HepG2 (cell line): ENCODE measurements around the gene SORBS2. TPM values are rescaled to one million over a fixed set of nuclear protein-coding genes. Genes with fewer than 3 reads are reported as not detected.

Experiments
- AHDC1 ChIP-seq: sonication (generic); formaldehyde crosslinking; IDR thresholded peaks from 2 replicates; pipeline ENCODE4 v1.5.1; 2020; ENCODE audit warnings: mild to moderate bottlenecking, missing genetic modification reagents, borderline replicate concordance
- HNF4A ChIP-seq: sonication (generic); formaldehyde crosslinking; IDR thresholded peaks from 2 replicates; pipeline ENCODE4 v1.4.0; 2020; ENCODE audit warnings: missing genetic modification reagents
- KAT8 ChIP-seq: IDR thresholded peaks from 2 replicates; pipeline ENCODE4 v1.6.1; 2016; ENCODE audit warnings: missing genetic modification reagents, missing compliant biosample characterization
- MTA3 ChIP-seq: sonication (generic); formaldehyde crosslinking; IDR thresholded peaks from 2 replicates; pipeline ENCODE4 v1.4.0; 2020; ENCODE audit warnings: missing genetic modification reagents
- SIN3A ChIP-seq: IDR thresholded peaks from 2 replicates; pipeline ENCODE4 v1.6.1; 2011; ENCODE audit warnings: low read depth, mild to moderate bottlenecking, control low read depth, low read length, borderline replicate concordance
- TCF7L2 ChIP-seq: IDR thresholded peaks from 2 replicates; pipeline ENCODE4 v1.6.1; 2011; ENCODE audit warnings: mild to moderate bottlenecking, low read depth, low read length, moderate library complexity
- TSC22D2 ChIP-seq: sonication (generic); formaldehyde crosslinking; IDR thresholded peaks from 2 replicates; pipeline ENCODE4 v1.5.1; 2020; ENCODE audit warnings: missing genetic modification reagents, mild to moderate bottlenecking, borderline replicate concordance
- ZBTB38 ChIP-seq: sonication (generic); formaldehyde crosslinking; IDR thresholded peaks from 2 replicates; pipeline ENCODE4 v1.5.1; 2020; ENCODE audit warnings: mild to moderate bottlenecking, missing genetic modification reagents
- ZNF3 ChIP-seq: IDR thresholded peaks from 2 replicates; pipeline ENCODE4 v1.7.0; 2017; ENCODE audit warnings: inconsistent platforms
- ZNF782 ChIP-seq: sonication (generic); formaldehyde crosslinking; IDR thresholded peaks from 2 replicates; pipeline ENCODE4 v1.4.0; 2020; ENCODE audit warnings: missing genetic modification reagents, mild to moderate bottlenecking, borderline replicate concordance
- polyA plus RNA-seq, 8 experiments: library from polyadenylated mRNA; depleted of rRNA in 3 of 8; stranded (reverse) in 7 of 8; unstranded in 1 of 8; fragments of >200 nt; fragmentation: Illumina TruSeq in 4 of 8; extraction: Trizol in 4 of 8; gene quantifications; 2 replicates each; pipeline versions ENCODE4 v1.2.1 to v1.2.3, GENCODE V29; 2011 to 2016; ENCODE audit warnings: low read depth in 4 of 8, missing spikeins in 1 of 8, mixed read lengths in 1 of 8; ENCODE audit not compliant: insufficient read depth in 1 of 8
- total RNA-seq, 5 experiments: library from RNA; depleted of rRNA; stranded (reverse); fragments of >200 nt; fragmentation: Illumina TruSeq; extraction: Trizol; gene quantifications; 2 replicates each; pipeline ENCODE4 v1.2.3, GENCODE V29; 2016; ENCODE audit warnings: low read depth in 1 of 5
- TF ChIP-seq, protein P1 (sequence below): sonication (generic); formaldehyde crosslinking; IDR thresholded peaks from 2 replicates; pipeline ENCODE4 v1.5.0; 2020; ENCODE audit warnings: missing genetic modification reagents, mild to moderate bottlenecking, borderline replicate concordance
- TF ChIP-seq, protein P2 (sequence below): sonication (generic); formaldehyde crosslinking; IDR thresholded peaks from 2 replicates; pipeline ENCODE4 v1.5.0; 2020; ENCODE audit warnings: mild to moderate bottlenecking, missing genetic modification reagents, borderline replicate concordance
- TF ChIP-seq, protein P3 (sequence below): sonication (generic); formaldehyde crosslinking; IDR thresholded peaks from 2 replicates; pipeline ENCODE4 v1.4.0; 2020; ENCODE audit warnings: low read depth, mild to moderate bottlenecking, missing genetic modification reagents

The SORBS2 gene
- total and polyA plus RNA-seq, 2 of the 13 experiments (the other 11 are each of a cell fraction or from before 2014, with no cell fraction given): 25.0 to 80.5 TPM

DNA sequence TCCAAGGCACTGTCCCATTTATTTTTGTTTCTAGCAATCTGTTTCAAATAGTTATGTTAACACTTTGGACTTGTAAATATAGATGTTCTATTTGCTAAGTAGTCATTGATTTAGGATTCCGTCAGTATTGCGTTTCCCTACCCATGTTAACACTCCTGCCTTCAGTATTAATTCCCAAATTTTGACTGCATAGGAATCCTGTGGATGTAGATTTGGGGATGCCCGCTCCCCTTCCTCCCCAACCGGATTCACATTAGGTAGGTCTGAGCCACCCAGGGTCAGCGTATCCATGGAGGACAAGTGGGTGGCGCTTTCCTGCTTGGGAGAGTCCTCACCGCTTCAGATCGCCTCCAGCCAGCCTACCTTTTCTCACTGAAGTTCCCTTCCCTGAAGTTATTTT, 1.1 kb upstream of the SORBS2 start (continued):
- TF ChIP-seq, protein P1, sequence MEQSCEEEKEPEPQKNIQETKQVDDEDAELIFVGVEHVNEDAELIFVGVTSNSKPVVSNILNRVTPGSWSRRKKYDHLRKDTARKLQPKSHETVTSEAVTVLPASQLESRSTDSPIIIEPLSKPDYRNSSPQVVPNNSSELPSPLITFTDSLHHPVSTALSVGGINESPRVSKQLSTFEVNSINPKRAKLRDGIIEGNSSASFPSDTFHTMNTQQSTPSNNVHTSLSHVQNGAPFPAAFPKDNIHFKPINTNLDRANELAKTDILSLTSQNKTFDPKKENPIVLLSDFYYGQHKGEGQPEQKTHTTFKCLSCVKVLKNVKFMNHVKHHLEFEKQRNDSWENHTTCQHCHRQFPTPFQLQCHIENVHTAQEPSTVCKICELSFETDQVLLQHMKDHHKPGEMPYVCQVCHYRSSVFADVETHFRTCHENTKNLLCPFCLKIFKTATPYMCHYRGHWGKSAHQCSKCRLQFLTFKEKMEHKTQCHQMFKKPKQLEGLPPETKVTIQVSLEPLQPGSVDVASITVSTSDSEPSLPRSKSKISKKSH (CRISPR knock-in tag): no peak
- TF ChIP-seq KAT8 (CRISPR knock-in tag): no peak
- TF ChIP-seq, protein P2, sequence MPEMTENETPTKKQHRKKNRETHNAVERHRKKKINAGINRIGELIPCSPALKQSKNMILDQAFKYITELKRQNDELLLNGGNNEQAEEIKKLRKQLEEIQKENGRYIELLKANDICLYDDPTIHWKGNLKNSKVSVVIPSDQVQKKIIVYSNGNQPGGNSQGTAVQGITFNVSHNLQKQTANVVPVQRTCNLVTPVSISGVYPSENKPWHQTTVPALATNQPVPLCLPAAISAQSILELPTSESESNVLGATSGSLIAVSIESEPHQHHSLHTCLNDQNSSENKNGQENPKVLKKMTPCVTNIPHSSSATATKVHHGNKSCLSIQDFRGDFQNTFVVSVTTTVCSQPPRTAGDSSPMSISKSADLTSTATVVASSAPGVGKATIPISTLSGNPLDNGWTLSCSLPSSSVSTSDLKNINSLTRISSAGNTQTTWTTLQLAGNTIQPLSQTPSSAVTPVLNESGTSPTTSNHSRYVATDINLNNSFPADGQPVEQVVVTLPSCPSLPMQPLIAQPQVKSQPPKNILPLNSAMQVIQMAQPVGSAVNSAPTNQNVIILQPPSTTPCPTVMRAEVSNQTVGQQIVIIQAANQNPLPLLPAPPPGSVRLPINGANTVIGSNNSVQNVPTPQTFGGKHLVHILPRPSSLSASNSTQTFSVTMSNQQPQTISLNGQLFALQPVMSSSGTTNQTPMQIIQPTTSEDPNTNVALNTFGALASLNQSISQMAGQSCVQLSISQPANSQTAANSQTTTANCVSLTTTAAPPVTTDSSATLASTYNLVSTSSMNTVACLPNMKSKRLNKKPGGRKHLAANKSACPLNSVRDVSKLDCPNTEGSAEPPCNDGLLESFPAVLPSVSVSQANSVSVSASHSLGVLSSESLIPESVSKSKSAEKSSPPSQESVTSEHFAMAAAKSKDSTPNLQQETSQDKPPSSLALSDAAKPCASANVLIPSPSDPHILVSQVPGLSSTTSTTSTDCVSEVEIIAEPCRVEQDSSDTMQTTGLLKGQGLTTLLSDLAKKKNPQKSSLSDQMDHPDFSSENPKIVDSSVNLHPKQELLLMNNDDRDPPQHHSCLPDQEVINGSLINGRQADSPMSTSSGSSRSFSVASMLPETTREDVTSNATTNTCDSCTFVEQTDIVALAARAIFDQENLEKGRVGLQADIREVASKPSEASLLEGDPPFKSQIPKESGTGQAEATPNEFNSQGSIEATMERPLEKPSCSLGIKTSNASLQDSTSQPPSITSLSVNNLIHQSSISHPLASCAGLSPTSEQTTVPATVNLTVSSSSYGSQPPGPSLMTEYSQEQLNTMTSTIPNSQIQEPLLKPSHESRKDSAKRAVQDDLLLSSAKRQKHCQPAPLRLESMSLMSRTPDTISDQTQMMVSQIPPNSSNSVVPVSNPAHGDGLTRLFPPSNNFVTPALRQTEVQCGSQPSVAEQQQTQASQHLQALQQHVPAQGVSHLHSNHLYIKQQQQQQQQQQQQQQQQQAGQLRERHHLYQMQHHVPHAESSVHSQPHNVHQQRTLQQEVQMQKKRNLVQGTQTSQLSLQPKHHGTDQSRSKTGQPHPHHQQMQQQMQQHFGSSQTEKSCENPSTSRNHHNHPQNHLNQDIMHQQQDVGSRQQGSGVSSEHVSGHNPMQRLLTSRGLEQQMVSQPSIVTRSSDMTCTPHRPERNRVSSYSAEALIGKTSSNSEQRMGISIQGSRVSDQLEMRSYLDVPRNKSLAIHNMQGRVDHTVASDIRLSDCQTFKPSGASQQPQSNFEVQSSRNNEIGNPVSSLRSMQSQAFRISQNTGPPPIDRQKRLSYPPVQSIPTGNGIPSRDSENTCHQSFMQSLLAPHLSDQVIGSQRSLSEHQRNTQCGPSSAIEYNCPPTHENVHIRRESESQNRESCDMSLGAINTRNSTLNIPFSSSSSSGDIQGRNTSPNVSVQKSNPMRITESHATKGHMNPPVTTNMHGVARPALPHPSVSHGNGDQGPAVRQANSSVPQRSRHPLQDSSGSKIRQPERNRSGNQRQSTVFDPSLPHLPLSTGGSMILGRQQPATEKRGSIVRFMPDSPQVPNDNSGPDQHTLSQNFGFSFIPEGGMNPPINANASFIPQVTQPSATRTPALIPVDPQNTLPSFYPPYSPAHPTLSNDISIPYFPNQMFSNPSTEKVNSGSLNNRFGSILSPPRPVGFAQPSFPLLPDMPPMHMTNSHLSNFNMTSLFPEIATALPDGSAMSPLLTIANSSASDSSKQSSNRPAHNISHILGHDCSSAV (CRISPR knock-in tag): no peak
- TF ChIP-seq ZNF3 (CRISPR knock-in tag): no peak
- no peak for TF ChIP-seq SIN3A
- no peak for TF ChIP-seq TCF7L2
- TF ChIP-seq, protein P3, sequence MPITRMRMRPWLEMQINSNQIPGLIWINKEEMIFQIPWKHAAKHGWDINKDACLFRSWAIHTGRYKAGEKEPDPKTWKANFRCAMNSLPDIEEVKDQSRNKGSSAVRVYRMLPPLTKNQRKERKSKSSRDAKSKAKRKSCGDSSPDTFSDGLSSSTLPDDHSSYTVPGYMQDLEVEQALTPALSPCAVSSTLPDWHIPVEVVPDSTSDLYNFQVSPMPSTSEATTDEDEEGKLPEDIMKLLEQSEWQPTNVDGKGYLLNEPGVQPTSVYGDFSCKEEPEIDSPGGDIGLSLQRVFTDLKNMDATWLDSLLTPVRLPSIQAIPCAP (CRISPR knock-in tag): no peak
- TF ChIP-seq ZBTB38 (CRISPR knock-in tag): peak; percentile 81; the same call in 1 of the 2 replicates
- TF ChIP-seq ZNF782: no peak
- TF ChIP-seq MTA3: no peak
- TF ChIP-seq TSC22D2 (CRISPR knock-in tag): no peak
- TF ChIP-seq AHDC1: peak; percentile 47; the same call in 1 of the 2 replicates
- peak; percentile 33; the same call in 1 of the 2 replicates for TF ChIP-seq HNF4A
